ENCODE measurements around the gene STXBP5. TPM values are rescaled to one million over a fixed set of nuclear protein-coding genes. Genes with fewer than 3 reads are reported as not detected.

Gene STXBP5
- total and polyA plus RNA-seq, 9 of the 15 experiments (the other 6 are each of a cell fraction or from before 2014, with no cell fraction given), result 23.3 to 172 (median 71.5) TPM

DNA sequence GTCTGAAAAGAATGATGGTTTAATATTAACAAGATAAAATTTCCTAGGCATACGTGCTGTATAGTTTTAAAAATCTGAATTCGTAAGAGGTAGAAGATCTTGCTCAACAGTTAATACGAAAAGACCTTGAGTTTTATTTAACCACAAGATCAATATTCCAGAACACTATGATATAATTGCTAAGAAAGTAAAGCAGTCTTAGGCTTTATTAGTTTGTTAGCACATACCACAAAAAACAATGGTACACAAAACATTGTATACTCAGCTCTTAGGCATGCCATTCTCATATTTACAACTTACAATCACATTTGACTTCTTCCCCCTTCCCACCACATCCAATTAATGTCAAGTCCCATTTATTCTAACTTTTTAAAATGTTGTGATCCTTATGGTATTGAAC lies 24.4 kb upstream of the STXBP5 start:
- CTCF ChIA-PET (ENCODE audit: low intra/inter-chr PET ratio), result no interaction called here
- no peaks in the 10 kb centered on the region for H3K79me2 ChIP-seq (ENCODE audit: control insufficient read depth, insufficient read depth, low read length)
- H3K27me3 ChIP-seq (ENCODE audit: control insufficient read depth in 2 of 2, insufficient read depth in 2 of 2, low read length in 2 of 2), result no peaks in the 10 kb centered on the region
- no peaks in the 10 kb centered on the region for H3K9me1 ChIP-seq (ENCODE audit: control insufficient read depth, insufficient read depth, low read length)
- 58% methylated on average over 3 of the region's 3 CpGs for WGBS (ENCODE audit: insufficient coverage, low coverage, missing lambda C conversion rate)
- H2AFZ ChIP-seq (ENCODE audit: low read depth, low read length), result peak overlapping the region; percentile 56
- no peak overlapping the region for H3K4me3 ChIP-seq
- ATAC-seq, result no peak
- FAIRE-seq, result no peak
- H3K9ac ChIP-seq (ENCODE audit: insufficient read depth in 1 of 2, low read depth in 2 of 2, low read length in 2 of 2), result no peak overlapping the region
- H4K20me1 ChIP-seq (replicated peaks; ENCODE audit: control insufficient read depth, insufficient read depth, low read length), result no peaks in the 10 kb centered on the region
- in situ Hi-C loops (cut with MboI) (no loop called here), intact Hi-C loops (cut with micrococcal nuclease) (no loop called here)
- no peaks in the 10 kb centered on the region for H3K9me3 ChIP-seq (replicated peaks; ENCODE audit: control insufficient read depth, insufficient read depth, low read depth, low read length)
- no peak for DNase-seq (ENCODE audit: extremely low read depth in 1 of 4, low spot score in 3 of 4)
- POLR2A ChIA-PET, result interaction anchor here (0.8 to 2.0 kb wide), 5 partner anchors 11 to 22 kb away, joined by 3 to 6 read pairs (median 4); no protein-coding TSS in a partner anchor
- no peak overlapping the region for H3K4me2 ChIP-seq (ENCODE audit: insufficient read depth, low read length)
- H3K36me3 ChIP-seq (ENCODE audit: control insufficient read depth, insufficient read depth, low read length), result no peaks in the 10 kb centered on the region
- H3K27ac ChIP-seq (ENCODE audit: extremely low read depth, low read depth, low read length), result no peak overlapping the region
- TF ChIP-seq E2F3 (CRISPR knock-in tag; IDR thresholded peaks at IDR 0.05) (no peak), CEBPB (tag; IDR thresholded peaks at IDR 0.05) (0 out of 2 replicates have a peak, but pooled peaks have one; percentile 32)
- peaks cover 0 to 9% of the 10 kb centered on the region in 2 experiments; a peak in 2 of 5 replicates for H3K4me1 ChIP-seq (replicated peaks in 1 of 2; ENCODE audit: control insufficient read depth in 2 of 2, insufficient read depth in 2 of 2, low read length in 2 of 2)
- no TSS peak for BruUV-seq (replicated peaks)

DNA sequence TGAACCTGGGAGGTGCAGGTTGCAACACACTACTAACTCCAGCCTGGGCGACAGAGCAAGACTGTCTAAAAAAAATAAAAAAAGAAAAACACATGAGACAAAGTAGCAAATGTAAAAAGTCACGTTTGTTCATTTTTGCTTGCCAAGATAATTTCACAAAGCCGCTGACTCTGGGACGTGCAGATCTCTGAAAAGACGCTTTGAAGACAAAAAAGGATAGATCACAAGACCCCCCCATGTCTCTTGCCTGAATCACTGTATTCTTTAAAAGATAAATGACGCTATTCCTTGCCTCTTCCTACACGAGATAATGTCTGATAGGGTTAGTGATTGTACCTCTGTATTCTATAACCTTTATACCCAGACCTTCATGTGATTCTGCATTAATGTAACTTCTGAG lies 23.3 kb upstream of the STXBP5 start:
- BruUV-seq (replicated peaks), result no TSS peak
- TF ChIP-seq, protein P1, sequence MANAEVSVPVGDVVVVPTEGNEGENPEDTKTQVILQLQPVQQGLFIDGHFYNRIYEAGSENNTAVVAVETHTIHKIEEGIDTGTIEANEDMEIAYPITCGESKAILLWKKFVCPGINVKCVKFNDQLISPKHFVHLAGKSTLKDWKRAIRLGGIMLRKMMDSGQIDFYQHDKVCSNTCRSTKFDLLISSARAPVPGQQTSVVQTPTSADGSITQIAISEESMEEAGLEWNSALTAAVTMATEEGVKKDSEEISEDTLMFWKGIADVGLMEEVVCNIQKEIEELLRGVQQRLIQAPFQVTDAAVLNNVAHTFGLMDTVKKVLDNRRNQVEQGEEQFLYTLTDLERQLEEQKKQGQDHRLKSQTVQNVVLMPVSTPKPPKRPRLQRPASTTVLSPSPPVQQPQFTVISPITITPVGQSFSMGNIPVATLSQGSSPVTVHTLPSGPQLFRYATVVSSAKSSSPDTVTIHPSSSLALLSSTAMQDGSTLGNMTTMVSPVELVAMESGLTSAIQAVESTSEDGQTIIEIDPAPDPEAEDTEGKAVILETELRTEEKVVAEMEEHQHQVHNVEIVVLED (CRISPR knock-in tag; IDR thresholded peaks at IDR 0.05), result no peak
- TF ChIP-seq, protein P2, sequence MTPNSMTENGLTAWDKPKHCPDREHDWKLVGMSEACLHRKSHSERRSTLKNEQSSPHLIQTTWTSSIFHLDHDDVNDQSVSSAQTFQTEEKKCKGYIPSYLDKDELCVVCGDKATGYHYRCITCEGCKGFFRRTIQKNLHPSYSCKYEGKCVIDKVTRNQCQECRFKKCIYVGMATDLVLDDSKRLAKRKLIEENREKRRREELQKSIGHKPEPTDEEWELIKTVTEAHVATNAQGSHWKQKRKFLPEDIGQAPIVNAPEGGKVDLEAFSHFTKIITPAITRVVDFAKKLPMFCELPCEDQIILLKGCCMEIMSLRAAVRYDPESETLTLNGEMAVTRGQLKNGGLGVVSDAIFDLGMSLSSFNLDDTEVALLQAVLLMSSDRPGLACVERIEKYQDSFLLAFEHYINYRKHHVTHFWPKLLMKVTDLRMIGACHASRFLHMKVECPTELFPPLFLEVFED (CRISPR knock-in tag; conservative IDR thresholded peaks at IDR 0.05), result no peak
- TF ChIP-seq, protein P3, sequence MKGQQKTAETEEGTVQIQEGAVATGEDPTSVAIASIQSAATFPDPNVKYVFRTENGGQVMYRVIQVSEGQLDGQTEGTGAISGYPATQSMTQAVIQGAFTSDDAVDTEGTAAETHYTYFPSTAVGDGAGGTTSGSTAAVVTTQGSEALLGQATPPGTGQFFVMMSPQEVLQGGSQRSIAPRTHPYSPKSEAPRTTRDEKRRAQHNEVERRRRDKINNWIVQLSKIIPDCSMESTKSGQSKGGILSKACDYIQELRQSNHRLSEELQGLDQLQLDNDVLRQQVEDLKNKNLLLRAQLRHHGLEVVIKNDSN (CRISPR knock-in tag; IDR thresholded peaks at IDR 0.05), result no peak
- no peak overlapping the region for H3K4me3 ChIP-seq
- intact Hi-C loops (cut with micrococcal nuclease) (no loop called here), in situ Hi-C loops (cut with MboI) (no loop called here)
- no peak overlapping the region for H3K9ac ChIP-seq (ENCODE audit: insufficient read depth in 1 of 2, low read depth in 2 of 2, low read length in 2 of 2)
- ATAC-seq (no peak; the same call in 2 of the 3 replicates), DNase-seq (ENCODE audit: extremely low read depth in 1 of 4, low spot score in 3 of 4) (no peak), FAIRE-seq (no peak)
- POLR2A ChIA-PET, result no interaction called here
- no peaks in the 10 kb centered on the region for H3K36me3 ChIP-seq (ENCODE audit: control insufficient read depth, insufficient read depth, low read length)
- no peak overlapping the region for H3K27ac ChIP-seq (ENCODE audit: extremely low read depth, low read depth, low read length)
- no peaks in the 10 kb centered on the region for H3K27me3 ChIP-seq (ENCODE audit: control insufficient read depth in 2 of 2, insufficient read depth in 2 of 2, low read length in 2 of 2)
- H3K9me3 ChIP-seq (replicated peaks; ENCODE audit: control insufficient read depth, insufficient read depth, low read depth, low read length), result no peaks in the 10 kb centered on the region
- CTCF ChIA-PET (ENCODE audit: low intra/inter-chr PET ratio), result no interaction called here
- H4K20me1 ChIP-seq (replicated peaks; ENCODE audit: control insufficient read depth, insufficient read depth, low read length), result no peaks in the 10 kb centered on the region
- H3K4me1 ChIP-seq (replicated peaks in 1 of 2; ENCODE audit: control insufficient read depth in 2 of 2, insufficient read depth in 2 of 2, low read length in 2 of 2), result peaks cover 0 to 9% of the 10 kb centered on the region in 2 experiments; a peak in 2 of 5 replicates
- 46% methylated on average over 7 of the region's 7 CpGs for WGBS (ENCODE audit: insufficient coverage, low coverage, missing lambda C conversion rate)
- H3K9me1 ChIP-seq (ENCODE audit: control insufficient read depth, insufficient read depth, low read length), result no peaks in the 10 kb centered on the region
- H2AFZ ChIP-seq (ENCODE audit: low read depth, low read length), result peak overlapping the region; percentile 37; the same call in 1 of the 2 replicates
- H3K4me2 ChIP-seq (ENCODE audit: insufficient read depth, low read length), result no peak overlapping the region
- H3K79me2 ChIP-seq (ENCODE audit: control insufficient read depth, insufficient read depth, low read length), result no peaks in the 10 kb centered on the region

Measured in K562 (cell line).